Measurements from ENCODE around the gene PAM. TPM values are rescaled to one million over a fixed set of nuclear protein-coding genes. Genes with fewer than 3 reads are reported as not detected.

Gene PAM
- total RNA-seq, 2 donors from 2014 or later, result 69.2 to 124 TPM

DNA sequence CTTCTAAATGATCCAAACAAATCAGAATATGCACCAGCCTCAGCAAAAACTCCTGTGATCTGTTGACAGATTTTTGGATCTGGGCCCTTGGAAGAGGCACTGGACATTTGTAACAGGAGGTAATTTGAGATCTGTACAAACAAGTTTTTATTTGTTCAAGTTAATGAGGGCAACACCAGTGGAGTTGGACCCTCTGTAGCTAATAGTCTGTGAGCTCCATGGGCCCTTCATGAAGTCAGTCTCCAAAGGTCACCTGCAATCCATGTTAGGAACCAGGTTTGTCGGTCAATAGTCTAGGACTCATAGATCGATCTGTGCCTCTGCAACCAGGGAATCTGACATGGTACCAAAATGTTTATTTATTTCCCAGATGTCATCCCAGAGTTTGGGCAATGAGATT is 40.9 kb downstream of the PAM start:
- Histone ChIP-seq H3K9me3 (no peaks in the 10 kb centered on the region), H3K9ac (ENCODE audit: low read depth in 2 of 2, low read length in 2 of 2) (no peak overlapping the region), H3K4me1 (no peaks in the 10 kb centered on the region), H3K36me3 (no peaks in the 10 kb centered on the region), H3K27ac (no peak overlapping the region), H3K4me3 (no peak overlapping the region), H3K27me3 (no peaks in the 10 kb centered on the region)
- TF ChIP-seq, protein P1, sequence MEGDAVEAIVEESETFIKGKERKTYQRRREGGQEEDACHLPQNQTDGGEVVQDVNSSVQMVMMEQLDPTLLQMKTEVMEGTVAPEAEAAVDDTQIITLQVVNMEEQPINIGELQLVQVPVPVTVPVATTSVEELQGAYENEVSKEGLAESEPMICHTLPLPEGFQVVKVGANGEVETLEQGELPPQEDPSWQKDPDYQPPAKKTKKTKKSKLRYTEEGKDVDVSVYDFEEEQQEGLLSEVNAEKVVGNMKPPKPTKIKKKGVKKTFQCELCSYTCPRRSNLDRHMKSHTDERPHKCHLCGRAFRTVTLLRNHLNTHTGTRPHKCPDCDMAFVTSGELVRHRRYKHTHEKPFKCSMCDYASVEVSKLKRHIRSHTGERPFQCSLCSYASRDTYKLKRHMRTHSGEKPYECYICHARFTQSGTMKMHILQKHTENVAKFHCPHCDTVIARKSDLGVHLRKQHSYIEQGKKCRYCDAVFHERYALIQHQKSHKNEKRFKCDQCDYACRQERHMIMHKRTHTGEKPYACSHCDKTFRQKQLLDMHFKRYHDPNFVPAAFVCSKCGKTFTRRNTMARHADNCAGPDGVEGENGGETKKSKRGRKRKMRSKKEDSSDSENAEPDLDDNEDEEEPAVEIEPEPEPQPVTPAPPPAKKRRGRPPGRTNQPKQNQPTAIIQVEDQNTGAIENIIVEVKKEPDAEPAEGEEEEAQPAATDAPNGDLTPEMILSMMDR (IDR thresholded peaks at IDR 0.05), result no peak
- intact Hi-C loops (cut with DNase I), result no loop called here
- DNase-seq, result no peak

DNA sequence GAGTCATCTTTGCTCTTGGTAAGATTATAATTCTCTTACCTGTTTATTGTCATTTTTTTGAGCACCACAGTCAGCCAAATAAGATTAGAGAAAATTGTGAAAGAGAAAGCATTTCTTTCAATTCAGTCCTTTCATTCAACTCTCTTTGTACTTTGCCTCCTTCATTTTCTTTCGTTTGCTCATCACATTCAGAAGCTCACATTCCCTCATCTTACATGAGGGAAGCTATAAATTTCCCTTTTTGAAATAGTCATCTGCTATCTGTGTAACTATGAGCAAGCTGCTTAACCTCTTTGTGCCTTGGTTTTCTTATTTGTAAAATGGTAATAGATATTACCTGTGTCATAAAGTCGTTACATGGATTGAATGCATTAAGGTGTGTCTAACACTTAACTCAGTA is 41.4 kb downstream of the PAM start:
- no peaks in the 10 kb centered on the region for H3K9me3 ChIP-seq
- no peaks in the 10 kb centered on the region for H3K36me3 ChIP-seq
- no peaks in the 10 kb centered on the region for H3K4me1 ChIP-seq
- no peaks in the 10 kb centered on the region for H3K27me3 ChIP-seq
- no peak for DNase-seq
- intact Hi-C loops (cut with DNase I), result no loop called here
- no peak overlapping the region for H3K27ac ChIP-seq
- TF ChIP-seq, protein P1 (IDR thresholded peaks at IDR 0.05), result no peak
- H3K4me3 ChIP-seq, result no peak overlapping the region
- H3K9ac ChIP-seq (ENCODE audit: low read depth in 2 of 2, low read length in 2 of 2), result no peak overlapping the region

DNA sequence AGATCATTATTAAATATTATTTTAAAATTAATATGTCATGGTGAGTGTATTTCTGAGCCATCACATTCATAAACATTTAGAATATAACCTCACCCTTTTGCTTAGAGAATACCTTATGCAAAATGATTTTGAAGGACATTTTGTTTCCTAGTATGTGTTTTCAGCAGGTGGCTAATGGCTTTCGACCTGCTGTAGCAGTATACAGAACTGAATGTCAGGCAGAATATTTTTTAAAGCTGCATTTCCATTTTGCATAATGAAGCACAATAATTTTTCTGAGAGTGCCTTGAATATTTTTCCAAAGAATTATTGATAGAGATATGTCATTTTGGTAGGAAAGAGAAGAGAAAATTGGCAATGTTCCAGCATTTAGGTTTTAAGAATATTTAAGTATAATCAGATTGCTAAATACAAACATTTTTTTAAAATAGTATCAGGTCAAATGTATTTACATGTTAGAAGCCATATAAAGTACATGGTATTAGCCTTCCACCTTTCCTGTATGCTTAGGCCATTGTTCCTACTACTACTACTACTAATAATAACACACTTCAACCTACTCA is 42.3 kb downstream of the PAM start:
- intact Hi-C loops (cut with DNase I), result no loop called here
- Histone ChIP-seq H3K36me3 (no peaks in the 10 kb centered on the region), H3K27me3 (no peaks in the 10 kb centered on the region), H3K9ac (ENCODE audit: low read depth in 2 of 2, low read length in 2 of 2) (no peak overlapping the region), H3K9me3 (no peaks in the 10 kb centered on the region), H3K27ac (no peak overlapping the region), H3K4me3 (no peak overlapping the region), H3K4me1 (no peaks in the 10 kb centered on the region)
- DNase-seq, result no peak
- TF ChIP-seq, protein P1 (IDR thresholded peaks at IDR 0.05), result no peak

DNA sequence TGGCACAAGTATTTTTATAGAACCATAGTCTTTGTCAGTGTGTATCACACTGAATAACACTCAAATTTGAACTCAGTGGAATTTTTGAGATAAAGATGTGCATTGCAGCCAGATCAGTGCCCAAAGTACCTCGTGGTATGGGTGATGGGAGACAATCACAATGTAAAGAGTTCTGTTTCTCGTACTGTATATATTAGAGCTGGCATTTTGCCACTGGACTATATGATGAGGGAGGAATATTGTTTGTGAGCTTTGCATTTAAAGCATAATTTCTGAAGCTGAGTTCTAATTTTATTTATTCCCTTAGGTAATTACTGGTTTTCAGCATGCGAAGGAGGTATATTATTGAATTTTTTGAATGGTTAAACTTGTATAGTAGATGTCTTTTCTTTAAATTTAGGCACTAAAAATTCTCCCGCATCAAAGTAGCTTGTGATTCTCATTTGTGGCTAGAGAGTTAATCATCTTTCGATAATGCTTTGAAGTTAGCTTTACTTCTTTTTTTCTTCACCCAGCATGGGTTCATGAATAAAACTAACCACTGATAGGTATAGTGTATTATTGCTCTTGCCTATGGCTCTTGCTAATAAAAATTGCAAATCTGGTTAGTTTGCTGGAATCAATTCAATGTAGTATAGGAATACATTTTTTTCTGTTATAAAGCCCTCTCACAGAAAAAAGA is 43.1 kb downstream of the PAM start:
- H3K4me1 ChIP-seq, result no peaks in the 10 kb centered on the region
- TF ChIP-seq, protein P1 (IDR thresholded peaks at IDR 0.05), result no peak
- H3K4me3 ChIP-seq, result no peak overlapping the region
- DNase-seq, result no peak
- intact Hi-C loops (cut with DNase I), result no loop called here
- H3K9ac ChIP-seq (ENCODE audit: low read depth in 2 of 2, low read length in 2 of 2), result no peak overlapping the region
- H3K27me3 ChIP-seq, result no peaks in the 10 kb centered on the region
- no peaks in the 10 kb centered on the region for H3K9me3 ChIP-seq
- no peak overlapping the region for H3K27ac ChIP-seq
- no peaks in the 10 kb centered on the region for H3K36me3 ChIP-seq

DNA sequence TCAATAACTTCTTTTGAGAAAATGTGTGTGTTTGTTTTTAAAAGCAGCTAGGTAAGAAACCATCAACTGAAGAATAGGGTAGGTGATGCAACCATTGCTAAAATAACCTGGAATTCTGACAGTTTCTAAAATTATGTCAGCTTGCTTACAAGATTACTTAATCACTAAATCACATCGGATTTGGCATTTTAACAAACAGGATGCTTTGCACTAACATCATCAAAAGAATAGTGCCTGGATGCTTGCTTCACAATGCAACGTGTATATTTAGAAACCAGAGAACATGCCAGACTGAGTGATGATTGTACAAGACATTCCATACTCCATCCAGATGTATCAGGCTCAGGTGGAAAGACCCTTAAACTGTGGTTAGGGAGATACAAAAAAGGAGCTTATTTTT is 43.9 kb downstream of the PAM start:
- Histone ChIP-seq H3K9me3 (no peaks in the 10 kb centered on the region), H3K36me3 (no peaks in the 10 kb centered on the region), H3K4me1 (no peaks in the 10 kb centered on the region), H3K4me3 (no peak overlapping the region), H3K9ac (ENCODE audit: low read depth in 2 of 2, low read length in 2 of 2) (no peak overlapping the region), H3K27me3 (no peaks in the 10 kb centered on the region), H3K27ac (no peak overlapping the region)
- intact Hi-C loops (cut with DNase I), result no loop called here
- DNase-seq, result no peak
- TF ChIP-seq, protein P1 (IDR thresholded peaks at IDR 0.05), result no peak

All from colonic mucosa (tissue), 4 donors.